PC-3 (cell line): Measurements from ENCODE around the gene ETS1. TPM values are rescaled to one million over a fixed set of nuclear protein-coding genes. Genes with fewer than 3 reads are reported as not detected.

Source experiments
- ATAC-seq: fragments of 200-7000 bp; cut with Tn5 transposase; 2 replicates; pipeline ENCODE4 v1.9.1; 2020; ENCODE audit warnings: mild to moderate bottlenecking, moderate library complexity
- BruUV-seq: library from RNA; stranded (reverse); fragments of 400-500 nt; replicated peaks from 2 replicates; lab custom pipeline; 2021; lab: Mats Ljungman, UMichigan
- CTCF ChIA-PET: fragments of 300-600 bp; sonication (Branson Sonifier 250); formaldehyde crosslinking; loops from one replicate; lab custom pipeline; 2022; ENCODE audit warnings: antibody characterized with exemption; lab: Charles Lee
- POLR2A ChIA-PET: fragments of 300-600 bp; sonication (Branson Sonifier 250); formaldehyde crosslinking; loops from one replicate; lab custom pipeline; 2022; ENCODE audit warnings: antibody characterized with exemption; ENCODE audit not compliant: unreplicated experiment; lab: Charles Lee
- DNase-seq: peaks from one replicate; pipeline ENCODE4 v3.0.0-alpha.2; 2015
- H2AFZ ChIP-seq: fragments of 300-600 bp; sonication (generic); 2 replicates; pipeline ENCODE4 v1.6.0; 2016; ENCODE audit warnings: antibody characterized with exemption, low read length
- H3F3A ChIP-seq: fragments of 300-600 bp; sonication (generic); one replicate; pipeline ENCODE4 v1.6.0; 2017; ENCODE audit warnings: antibody characterized with exemption, low read length, control low read depth, mild to moderate bottlenecking; ENCODE audit not compliant: unreplicated experiment
- H3K27ac ChIP-seq: fragments of 300-600 bp; sonication (generic); 2 replicates; pipeline ENCODE4 v1.5.1; 2016; ENCODE audit warnings: mild to moderate bottlenecking, low read length
- H3K27me3 ChIP-seq: fragments of 300-600 bp; sonication (generic); 2 replicates; pipeline ENCODE4 v1.6.1; 2016; ENCODE audit warnings: low read length, mixed read lengths
- H3K36me3 ChIP-seq: fragments of 300-600 bp; sonication (generic); 2 replicates; pipeline ENCODE4 v1.6.1; 2016; ENCODE audit warnings: low read depth, mixed run types, low read length, mixed read lengths
- H3K4me1 ChIP-seq: fragments of 300-600 bp; sonication (generic); 2 replicates; pipeline ENCODE4 v1.5.1; 2016; ENCODE audit warnings: low read length; ENCODE audit not compliant: insufficient read depth
- H3K4me2 ChIP-seq: fragments of 300-600 bp; sonication (generic); 2 replicates; pipeline ENCODE4 v1.6.0; 2016; ENCODE audit warnings: low read length
- H3K4me3 ChIP-seq: fragments of 300-600 bp; sonication (generic); 2 replicates; pipeline ENCODE4 v1.5.1; 2016; ENCODE audit warnings: mild to moderate bottlenecking, low read length, mixed read lengths
- H3K79me2 ChIP-seq: fragments of 300-600 bp; sonication (generic); 2 replicates; pipeline ENCODE4 v1.6.1; 2017; ENCODE audit warnings: low read length, mixed read lengths
- H3K9ac ChIP-seq: fragments of 300-600 bp; sonication (generic); 2 replicates; pipeline ENCODE4 v1.6.0; 2016; ENCODE audit warnings: mild to moderate bottlenecking, low read length
- H3K9me2 ChIP-seq: fragments of 300-600 bp; sonication (generic); replicated peaks from 2 replicates; pipeline ENCODE4 v1.6.1; 2016; ENCODE audit warnings: mixed run types, low read length, mixed read lengths
- H3K9me3 ChIP-seq: fragments of 300-600 bp; sonication (generic); 2 replicates; pipeline ENCODE4 v1.6.1; 2016; ENCODE audit warnings: low read length, mixed read lengths
- H4K20me1 ChIP-seq: fragments of 300-600 bp; sonication (generic); 2 replicates; pipeline ENCODE4 v1.6.1; 2016; ENCODE audit warnings: low read length, mixed read lengths
- EZH2 ChIP-seq: fragments of 300-600 bp; sonication (generic); IDR thresholded peaks from one replicate; pipeline ENCODE4 v1.6.1; 2017; ENCODE audit warnings: antibody characterized with exemption, mild to moderate bottlenecking, low read length; ENCODE audit not compliant: unreplicated experiment
- EZH2phosphoT487 ChIP-seq: fragments of 300-600 bp; sonication (generic); IDR thresholded peaks from 2 replicates; pipeline ENCODE4 v1.6.1; 2018; ENCODE audit warnings: mild to moderate bottlenecking, antibody characterized with exemption, low read length, borderline replicate concordance
- intact Hi-C: fragments of 100-400 bp; cut with micrococcal nuclease; formaldehyde crosslinking; loops from 2 replicates; pipeline ENCODE4 v1.9.0; 2023
- total RNA-seq: library from RNA; depleted of rRNA; stranded (reverse); fragments of >200 nt; gene quantifications from 2 replicates; pipeline ENCODE4 v1.2.3, GENCODE V29; 2014
- TF ChIP-seq, protein P1 (sequence below): fragments of 300-600 bp; sonication (generic); conservative IDR thresholded peaks from 2 replicates; pipeline ENCODE4 v1.5.1; 2017; ENCODE audit warnings: antibody characterized with exemption, low read depth, mild to moderate bottlenecking, low read length

Gene ETS1
- total RNA-seq, 1 experiment from 2014 or later, result 52.0 TPM

DNA sequence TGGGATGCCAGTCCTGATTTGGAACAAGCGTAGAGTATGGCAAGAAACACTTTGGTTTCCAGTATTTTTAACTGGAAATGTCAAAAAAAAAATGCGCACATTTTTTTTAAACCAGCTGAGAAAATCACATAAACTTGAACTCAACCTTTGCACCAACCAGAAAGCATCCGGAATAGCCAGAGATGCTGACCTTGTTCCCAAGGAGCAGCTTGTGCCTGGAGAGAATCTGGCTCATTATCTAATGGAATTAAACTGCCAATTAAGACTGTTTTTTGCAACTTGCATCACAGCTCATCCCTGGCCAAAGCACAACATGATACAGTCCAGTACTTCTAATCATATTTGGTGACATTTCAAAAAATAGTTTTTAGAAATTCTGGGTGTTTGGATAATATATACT is 8.4 kb upstream of the ETS1 start:
- intact Hi-C loops, result no loop called here
- no peaks in the 10 kb centered on the region for H4K20me1 ChIP-seq
- H3K36me3 ChIP-seq, result no peaks in the 10 kb centered on the region
- ChIA-PET CTCF (no interaction called here), POLR2A (interaction anchor here (0.6 kb wide), 1 partner anchor 14 kb away, joined by 4 read pairs; no protein-coding TSS in a partner anchor)
- no peaks in the 10 kb centered on the region for H3F3A ChIP-seq
- DNase-seq (no peak), ATAC-seq (no peak)
- no peaks in the 10 kb centered on the region for H3K9me2 ChIP-seq
- no peak overlapping the region for H3K4me2 ChIP-seq
- peaks cover 15% of the 10 kb centered on the region for H3K4me1 ChIP-seq
- TF ChIP-seq EZH2 (no peak), EZH2phosphoT487 (no peak)
- TF ChIP-seq, protein P1, sequence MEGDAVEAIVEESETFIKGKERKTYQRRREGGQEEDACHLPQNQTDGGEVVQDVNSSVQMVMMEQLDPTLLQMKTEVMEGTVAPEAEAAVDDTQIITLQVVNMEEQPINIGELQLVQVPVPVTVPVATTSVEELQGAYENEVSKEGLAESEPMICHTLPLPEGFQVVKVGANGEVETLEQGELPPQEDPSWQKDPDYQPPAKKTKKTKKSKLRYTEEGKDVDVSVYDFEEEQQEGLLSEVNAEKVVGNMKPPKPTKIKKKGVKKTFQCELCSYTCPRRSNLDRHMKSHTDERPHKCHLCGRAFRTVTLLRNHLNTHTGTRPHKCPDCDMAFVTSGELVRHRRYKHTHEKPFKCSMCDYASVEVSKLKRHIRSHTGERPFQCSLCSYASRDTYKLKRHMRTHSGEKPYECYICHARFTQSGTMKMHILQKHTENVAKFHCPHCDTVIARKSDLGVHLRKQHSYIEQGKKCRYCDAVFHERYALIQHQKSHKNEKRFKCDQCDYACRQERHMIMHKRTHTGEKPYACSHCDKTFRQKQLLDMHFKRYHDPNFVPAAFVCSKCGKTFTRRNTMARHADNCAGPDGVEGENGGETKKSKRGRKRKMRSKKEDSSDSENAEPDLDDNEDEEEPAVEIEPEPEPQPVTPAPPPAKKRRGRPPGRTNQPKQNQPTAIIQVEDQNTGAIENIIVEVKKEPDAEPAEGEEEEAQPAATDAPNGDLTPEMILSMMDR, result no peak
- H3K9ac ChIP-seq, result no peak overlapping the region
- H3K27me3 ChIP-seq, result no peaks in the 10 kb centered on the region
- H3K79me2 ChIP-seq, result no peaks in the 10 kb centered on the region
- no TSS peak for BruUV-seq
- no peak overlapping the region for H3K27ac ChIP-seq
- H3K4me3 ChIP-seq, result no peak overlapping the region
- no peak overlapping the region for H2AFZ ChIP-seq
- H3K9me3 ChIP-seq, result no peaks in the 10 kb centered on the region

DNA sequence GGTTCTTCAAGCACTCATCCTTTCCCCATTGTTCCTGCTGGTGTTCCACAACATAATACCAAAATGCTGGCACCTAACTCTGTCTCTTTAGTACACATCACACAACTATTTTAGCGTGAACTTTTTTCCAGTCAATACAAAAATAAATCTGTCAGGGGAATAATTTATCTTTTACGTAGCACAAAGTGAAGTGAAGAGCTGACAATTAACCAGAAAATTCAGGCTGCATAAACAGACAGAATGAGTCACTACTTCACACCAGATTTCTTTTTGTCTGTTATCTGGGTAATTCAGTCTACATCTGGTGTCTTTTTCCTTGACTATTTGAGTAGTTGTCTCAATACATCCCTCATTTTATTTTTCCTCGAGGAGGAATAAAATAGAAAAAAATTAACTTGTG is 7.9 kb upstream of the ETS1 start:
- Histone ChIP-seq H2AFZ (no peak overlapping the region), H3K4me3 (no peak overlapping the region), H3F3A (no peaks in the 10 kb centered on the region), H3K9ac (no peak overlapping the region), H3K36me3 (no peaks in the 10 kb centered on the region), H3K27ac (no peak overlapping the region), H3K79me2 (no peaks in the 10 kb centered on the region), H3K27me3 (no peaks in the 10 kb centered on the region), H3K9me2 (no peaks in the 10 kb centered on the region), H3K4me2 (no peak overlapping the region), H3K9me3 (no peaks in the 10 kb centered on the region), H4K20me1 (no peaks in the 10 kb centered on the region), H3K4me1 (peaks cover 12% of the 10 kb centered on the region)
- intact Hi-C loops, result no loop called here
- ChIA-PET POLR2A (no interaction called here), CTCF (no interaction called here)
- ATAC-seq, result no peak
- TF ChIP-seq, protein P1, result no peak
- BruUV-seq, result no TSS peak
- DNase-seq, result no peak

DNA sequence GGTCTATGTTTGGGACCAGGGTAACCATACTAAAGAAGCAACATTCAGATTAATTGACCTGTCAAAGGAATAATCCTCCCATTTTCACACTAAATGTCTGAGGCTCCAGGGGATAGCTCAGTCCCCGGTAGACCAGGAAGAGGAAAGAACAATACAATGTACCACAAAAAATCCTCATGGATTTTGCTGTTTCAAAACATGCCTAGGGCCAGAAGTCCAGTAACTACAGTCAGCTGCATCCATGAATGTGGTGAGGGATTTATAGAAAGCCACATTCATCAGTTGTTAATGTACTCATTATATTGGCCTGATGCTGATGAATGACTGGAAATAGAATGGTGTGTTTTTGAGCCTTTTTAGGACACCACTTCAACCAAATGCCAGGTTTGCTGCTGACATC is 6.9 kb upstream of the ETS1 start:
- BruUV-seq, result no TSS peak
- Histone ChIP-seq H3K4me3 (no peak overlapping the region), H3K79me2 (no peaks in the 10 kb centered on the region), H3K36me3 (no peaks in the 10 kb centered on the region), H3K27me3 (no peaks in the 10 kb centered on the region), H2AFZ (no peak overlapping the region), H3K27ac (no peak overlapping the region), H3F3A (no peaks in the 10 kb centered on the region), H3K4me1 (peaks cover 2% of the 10 kb centered on the region), H3K9me3 (no peaks in the 10 kb centered on the region), H3K9ac (no peak overlapping the region), H3K9me2 (no peaks in the 10 kb centered on the region), H3K4me2 (no peak overlapping the region), H4K20me1 (no peaks in the 10 kb centered on the region)
- TF ChIP-seq EZH2 (no peak), EZH2phosphoT487 (no peak)
- TF ChIP-seq, protein P1, result no peak
- no peak for ATAC-seq
- intact Hi-C loops, result no loop called here
- no peak for DNase-seq
- CTCF ChIA-PET, result no interaction called here
- POLR2A ChIA-PET, result no interaction called here
